ENCODE results near the gene LMX1B.

The LMX1B gene

DNA sequence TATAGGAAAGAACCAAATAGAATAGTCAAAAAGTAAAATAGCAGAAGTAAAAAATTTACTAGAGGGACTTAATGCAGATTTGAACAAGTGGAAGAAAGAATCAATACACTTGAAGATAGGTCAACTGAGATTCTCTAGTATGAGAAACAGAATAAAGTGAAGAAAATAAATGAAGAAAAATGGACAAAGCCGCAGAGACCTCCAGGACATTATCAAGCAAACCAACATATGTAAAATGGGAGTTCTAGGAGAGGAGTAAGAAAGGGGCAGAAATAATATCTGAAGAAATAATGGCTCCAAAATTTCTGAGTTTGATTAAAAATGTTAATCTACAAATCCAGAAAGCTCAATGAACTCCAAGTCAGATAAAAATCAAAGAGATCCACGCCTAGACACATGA is 121.1 kb downstream of the LMX1B start:
- Histone ChIP-seq H3K27me3 (ENCODE audit: insufficient read depth, low read length) (peaks cover 55% of the 10 kb centered on the region), H3K4me1 (ENCODE audit: control insufficient read depth, insufficient read depth, low read length, unreplicated experiment) (no peaks in the 10 kb centered on the region), H3K36me3 (ENCODE audit: insufficient read depth, low read length) (no peaks in the 10 kb centered on the region), H3K4me3 (ENCODE audit: low read depth, low read length) (no peak overlapping the region), H3K79me2 (ENCODE audit: control insufficient read depth, insufficient read depth, low read length, unreplicated experiment) (no peaks in the 10 kb centered on the region), H3K27ac (ENCODE audit: low read depth, low read length) (no peak overlapping the region), H2AFZ (ENCODE audit: low read length, unreplicated experiment) (no peak overlapping the region)

DNA sequence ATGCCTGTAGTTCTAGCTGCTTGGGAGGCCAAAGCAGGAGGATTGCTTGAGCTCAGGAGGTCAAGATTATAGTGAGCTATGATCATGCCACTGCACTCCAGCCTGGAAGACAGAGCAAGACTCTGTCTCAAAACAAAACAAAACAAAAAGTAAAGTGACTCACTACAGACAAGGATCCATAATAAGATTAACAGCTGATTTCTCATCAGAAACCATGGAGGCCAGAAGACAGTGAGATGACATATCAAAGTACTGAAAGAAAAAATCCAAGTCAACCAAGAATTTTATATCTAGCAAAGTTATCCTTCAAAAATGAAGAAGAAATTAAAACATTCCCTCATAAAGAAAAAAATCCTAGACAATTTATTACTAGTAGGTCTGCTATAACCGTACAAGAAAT is 121.8 kb downstream of the LMX1B start:
- H2AFZ ChIP-seq (ENCODE audit: low read length, unreplicated experiment), result no peak overlapping the region
- no peaks in the 10 kb centered on the region for H3K36me3 ChIP-seq (ENCODE audit: insufficient read depth, low read length)
- no peak overlapping the region for H3K4me3 ChIP-seq (ENCODE audit: low read depth, low read length)
- H3K4me1 ChIP-seq (ENCODE audit: control insufficient read depth, insufficient read depth, low read length, unreplicated experiment), result no peaks in the 10 kb centered on the region
- no peaks in the 10 kb centered on the region for H3K79me2 ChIP-seq (ENCODE audit: control insufficient read depth, insufficient read depth, low read length, unreplicated experiment)
- no peak overlapping the region for H3K27ac ChIP-seq (ENCODE audit: low read depth, low read length)
- H3K27me3 ChIP-seq (ENCODE audit: insufficient read depth, low read length), result peaks cover 61% of the 10 kb centered on the region

GRCh38 chr9:126738553-126738952 is 124.8 kb downstream of the LMX1B start:
- Histone ChIP-seq H3K36me3 (ENCODE audit: insufficient read depth, low read length) (no peaks in the 10 kb centered on the region), H3K27me3 (ENCODE audit: insufficient read depth, low read length) (peaks cover 65% of the 10 kb centered on the region), H2AFZ (ENCODE audit: low read length, unreplicated experiment) (no peak overlapping the region), H3K27ac (ENCODE audit: low read depth, low read length) (no peak overlapping the region), H3K79me2 (ENCODE audit: control insufficient read depth, insufficient read depth, low read length, unreplicated experiment) (no peaks in the 10 kb centered on the region), H3K4me1 (ENCODE audit: control insufficient read depth, insufficient read depth, low read length, unreplicated experiment) (no peaks in the 10 kb centered on the region), H3K4me3 (ENCODE audit: low read depth, low read length) (no peak overlapping the region)

DNA sequence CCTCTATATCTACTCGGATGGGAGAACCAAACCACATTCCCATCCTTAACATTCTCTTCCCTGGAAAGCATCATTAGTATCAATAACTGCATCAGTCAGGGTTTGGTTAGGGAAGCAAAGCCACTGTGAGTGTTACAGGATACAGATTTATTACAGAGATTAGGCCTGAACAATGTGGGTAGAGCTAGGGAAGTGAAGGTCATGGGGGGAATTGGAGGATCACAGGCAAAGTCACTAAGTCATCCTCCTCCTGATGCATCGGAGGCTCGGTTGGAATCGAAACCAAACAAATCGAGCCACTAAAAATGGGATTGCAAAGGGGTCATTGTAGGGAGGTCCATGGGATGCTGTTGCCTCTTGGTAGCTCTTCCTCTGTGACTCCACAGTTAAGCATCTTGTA is 129.3 kb downstream of the LMX1B start:
- no peaks in the 10 kb centered on the region for H3K4me1 ChIP-seq (ENCODE audit: control insufficient read depth, insufficient read depth, low read length, unreplicated experiment)
- no peak overlapping the region for H3K4me3 ChIP-seq (ENCODE audit: low read depth, low read length)
- no peaks in the 10 kb centered on the region for H3K79me2 ChIP-seq (ENCODE audit: control insufficient read depth, insufficient read depth, low read length, unreplicated experiment)
- no peak overlapping the region for H2AFZ ChIP-seq (ENCODE audit: low read length, unreplicated experiment)
- H3K27me3 ChIP-seq (ENCODE audit: insufficient read depth, low read length), result peaks cover 94% of the 10 kb centered on the region
- H3K27ac ChIP-seq (ENCODE audit: low read depth, low read length), result no peak overlapping the region
- H3K36me3 ChIP-seq (ENCODE audit: insufficient read depth, low read length), result no peaks in the 10 kb centered on the region

GRCh38 chr9:126745574-126746411 is 132.1 kb downstream of the LMX1B start:
- Histone ChIP-seq H2AFZ (ENCODE audit: low read length, unreplicated experiment) (no peak overlapping the region), H3K27ac (ENCODE audit: low read depth, low read length) (no peak overlapping the region), H3K36me3 (ENCODE audit: insufficient read depth, low read length) (no peaks in the 10 kb centered on the region), H3K4me1 (ENCODE audit: control insufficient read depth, insufficient read depth, low read length, unreplicated experiment) (no peaks in the 10 kb centered on the region), H3K4me3 (ENCODE audit: low read depth, low read length) (no peak overlapping the region), H3K79me2 (ENCODE audit: control insufficient read depth, insufficient read depth, low read length, unreplicated experiment) (no peaks in the 10 kb centered on the region), H3K27me3 (ENCODE audit: insufficient read depth, low read length) (peaks cover 85% of the 10 kb centered on the region)
